ENCODE measurements around the gene VENTX. TPM values are rescaled to one million over a fixed set of nuclear protein-coding genes. Genes with fewer than 3 reads are reported as not detected.
"Not testable (repeated sequence)": the region's sequence is repeated elsewhere in the genome, so short reads cannot be mapped to it uniquely, and the experiment has no call there.

VENTX gene
- total RNA-seq, 1 donor from 2014 or later: 1.6 TPM

GRCh38 chr10:133218891-133219290 is 18.8 kb upstream of the VENTX start:
- peaks cover 5% of the 10 kb centered on the region for H3K27me3 Mint-ChIP-seq (ENCODE audit: unreplicated experiment)
- no peak overlapping the region for H3K4me3 Mint-ChIP-seq (ENCODE audit: unreplicated experiment)
- H3K36me3 Mint-ChIP-seq (ENCODE audit: unreplicated experiment): peaks cover 6% of the 10 kb centered on the region
- H3K9me3 Mint-ChIP-seq (ENCODE audit: unreplicated experiment): peaks cover 5% of the 10 kb centered on the region
- no peak overlapping the region for H3K27ac Mint-ChIP-seq (ENCODE audit: unreplicated experiment)
- no peaks in the 10 kb centered on the region for H3K4me1 Mint-ChIP-seq (ENCODE audit: low read depth, unreplicated experiment)
- DNase-seq: no peak
- TF ChIP-seq CTCF (IDR thresholded peaks at IDR 0.05; ENCODE audit: partially characterized antibody, unreplicated experiment): no peak

- H3K27ac Mint-ChIP-seq (ENCODE audit: unreplicated experiment): no peak overlapping the region
- peaks cover 7% of the 10 kb centered on the region for H3K27me3 Mint-ChIP-seq (ENCODE audit: unreplicated experiment)
- no peak for DNase-seq
- no peaks in the 10 kb centered on the region for H3K4me1 Mint-ChIP-seq (ENCODE audit: low read depth, unreplicated experiment)
- H3K4me3 Mint-ChIP-seq (ENCODE audit: unreplicated experiment): no peak overlapping the region
- H3K36me3 Mint-ChIP-seq (ENCODE audit: unreplicated experiment): peaks cover 6% of the 10 kb centered on the region
- no peak for TF ChIP-seq CTCF (IDR thresholded peaks at IDR 0.05; ENCODE audit: partially characterized antibody, unreplicated experiment)
- H3K9me3 Mint-ChIP-seq (ENCODE audit: unreplicated experiment): peaks cover 5% of the 10 kb centered on the region
These were observed 17.9 kb upstream of the VENTX start for GRCh38 chr10:133219782-133220181.

- DNase-seq: no peak
- Mint-ChIP-seq H3K27me3 (ENCODE audit: unreplicated experiment) (peaks cover 9% of the 10 kb centered on the region), H3K9me3 (ENCODE audit: unreplicated experiment) (peaks cover 2% of the 10 kb centered on the region), H3K36me3 (ENCODE audit: unreplicated experiment) (no peaks in the 10 kb centered on the region), H3K27ac (ENCODE audit: unreplicated experiment) (no peak overlapping the region), H3K4me1 (ENCODE audit: low read depth, unreplicated experiment) (no peaks in the 10 kb centered on the region), H3K4me3 (ENCODE audit: unreplicated experiment) (no peak overlapping the region)
- no peak for TF ChIP-seq CTCF (IDR thresholded peaks at IDR 0.05; ENCODE audit: partially characterized antibody, unreplicated experiment)
These were observed 16.3 kb upstream of the VENTX start for GRCh38 chr10:133221331-133221730.

- not testable (repeated sequence) for H3K27me3 Mint-ChIP-seq (ENCODE audit: unreplicated experiment); H3K27ac Mint-ChIP-seq (ENCODE audit: unreplicated experiment); H3K4me1 Mint-ChIP-seq (ENCODE audit: low read depth, unreplicated experiment); H3K4me3 Mint-ChIP-seq (ENCODE audit: unreplicated experiment); H3K9me3 Mint-ChIP-seq (ENCODE audit: unreplicated experiment); DNase-seq; H3K36me3 Mint-ChIP-seq (ENCODE audit: unreplicated experiment)
These were observed 15.9 kb upstream of the VENTX start for GRCh38 chr10:133221756-133222155.

- Mint-ChIP-seq H3K4me3 (ENCODE audit: unreplicated experiment) (no peak overlapping the region), H3K4me1 (ENCODE audit: low read depth, unreplicated experiment) (no peaks in the 10 kb centered on the region), H3K36me3 (ENCODE audit: unreplicated experiment) (no peaks in the 10 kb centered on the region), H3K27ac (ENCODE audit: unreplicated experiment) (no peak overlapping the region), H3K27me3 (ENCODE audit: unreplicated experiment) (peaks cover 12% of the 10 kb centered on the region), H3K9me3 (ENCODE audit: unreplicated experiment) (peaks cover 2% of the 10 kb centered on the region)
- TF ChIP-seq CTCF (IDR thresholded peaks at IDR 0.05; ENCODE audit: partially characterized antibody, unreplicated experiment): no peak
- no peak for DNase-seq
These were observed 13.6 kb upstream of the VENTX start for GRCh38 chr10:133224076-133224475.
